Activated T-cell treated with anti-CD3 and anti-CD28 coated beads, Interleukin-2, amount 50 U/mL, for 4 hours (primary cell): ENCODE results near the gene XRN2. TPM values are rescaled to one million over a fixed set of nuclear protein-coding genes. Genes with fewer than 3 reads are reported as not detected.

Source experiments
- ATAC-seq, 2 donors: fragments of 200-7000 bp; cut with Tn5 transposase; one replicate each; pipeline ENCODE4 v1.10.0; 2021
- DNase-seq: peaks from one replicate; pipeline ENCODE4 v3.0.0-alpha.2; 2020
- H3K27me3 Mint-ChIP-seq: one replicate; pipeline ENCODE4 v1.8.0; 2021; ENCODE audit warnings: low read depth, mixed read lengths
- H3K36me3 Mint-ChIP-seq: one replicate; pipeline ENCODE4 v1.8.0; 2022; ENCODE audit warnings: mixed read lengths; ENCODE audit not compliant: insufficient read depth
- H3K4me1 Mint-ChIP-seq: one replicate; pipeline ENCODE4 v1.8.0; 2021; ENCODE audit warnings: low read depth, mixed read lengths
- H3K4me3 Mint-ChIP-seq: one replicate; pipeline ENCODE4 v1.8.0; 2021; ENCODE audit warnings: mild to moderate bottlenecking, moderate library complexity, mixed read lengths
- H3K9me3 Mint-ChIP-seq: one replicate; pipeline ENCODE4 v1.8.0; 2021; ENCODE audit warnings: mixed read lengths
- total RNA-seq, 3 donors: library from RNA; stranded (reverse); gene quantifications; one replicate each; pipeline ENCODE4 v1.2.1, GENCODE V29; 2021

The XRN2 gene
- total RNA-seq, 3 donors from 2014 or later, result 96.9 to 109 (median 107) TPM

DNA sequence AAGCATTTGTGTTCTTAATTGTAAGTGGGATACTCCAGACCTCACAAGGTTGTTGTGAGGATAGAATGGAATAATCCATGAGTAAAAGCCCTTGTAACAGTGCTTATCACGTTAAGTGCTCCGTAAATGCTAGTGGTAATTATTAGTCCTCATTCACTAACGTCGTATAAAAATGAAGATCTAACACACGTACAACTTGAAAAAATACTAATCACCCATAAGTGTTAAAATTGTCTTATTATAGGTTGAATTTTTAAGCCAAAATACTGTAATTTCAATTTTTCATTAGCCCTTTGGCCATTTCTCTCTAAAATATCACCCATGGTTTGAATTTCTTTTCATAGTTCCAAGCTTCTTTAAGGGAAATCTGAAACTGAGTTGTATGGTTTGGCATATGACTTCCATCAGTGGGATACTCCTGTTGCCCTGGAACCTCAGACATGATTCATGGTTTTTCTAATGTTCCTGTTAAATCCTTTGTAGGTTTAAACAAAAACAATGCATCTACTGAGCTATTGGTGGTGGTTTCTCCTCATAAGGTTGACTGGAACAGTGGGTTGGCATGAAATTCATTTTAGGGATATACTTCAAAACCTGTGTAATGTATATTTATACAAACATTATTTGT is 19.1 kb downstream of the XRN2 start:
- Mint-ChIP-seq H3K27me3 (no peaks in the 10 kb centered on the region), H3K36me3 (peaks cover 36% of the 10 kb centered on the region), H3K9me3 (peaks cover 16% of the 10 kb centered on the region), H3K4me3 (no peak overlapping the region), H3K4me1 (peaks cover 73% of the 10 kb centered on the region)
- ATAC-seq (no peak), DNase-seq (no peak)

DNA sequence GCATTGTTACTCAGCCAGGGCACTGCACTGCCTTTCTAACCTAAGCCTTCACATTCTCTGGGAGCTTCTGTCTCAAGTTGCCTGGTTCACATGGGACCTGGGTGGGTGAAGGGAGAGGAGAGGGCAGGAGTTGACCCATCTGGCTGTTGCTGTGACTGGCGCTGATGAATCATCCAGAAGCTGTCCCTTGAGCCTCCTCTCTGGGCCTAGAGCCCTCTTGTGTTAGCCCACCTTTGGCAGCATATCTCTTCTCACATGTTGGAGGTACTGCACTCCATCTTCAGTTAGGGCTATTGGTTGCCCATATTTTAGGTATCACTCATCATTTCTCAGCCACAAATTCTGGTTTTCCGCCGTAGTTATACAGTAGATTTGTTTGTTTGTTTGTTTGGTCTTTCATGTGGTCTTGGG is 19.8 kb downstream of the XRN2 start:
- DNase-seq (no peak), ATAC-seq (peak in 1 of 2 donors; percentile 41)
- H3K9me3 Mint-ChIP-seq, result peaks cover 16% of the 10 kb centered on the region
- H3K27me3 Mint-ChIP-seq, result no peaks in the 10 kb centered on the region
- peaks cover 34% of the 10 kb centered on the region for H3K36me3 Mint-ChIP-seq
- peaks cover 68% of the 10 kb centered on the region for H3K4me1 Mint-ChIP-seq
- H3K4me3 Mint-ChIP-seq, result no peak overlapping the region

DNA sequence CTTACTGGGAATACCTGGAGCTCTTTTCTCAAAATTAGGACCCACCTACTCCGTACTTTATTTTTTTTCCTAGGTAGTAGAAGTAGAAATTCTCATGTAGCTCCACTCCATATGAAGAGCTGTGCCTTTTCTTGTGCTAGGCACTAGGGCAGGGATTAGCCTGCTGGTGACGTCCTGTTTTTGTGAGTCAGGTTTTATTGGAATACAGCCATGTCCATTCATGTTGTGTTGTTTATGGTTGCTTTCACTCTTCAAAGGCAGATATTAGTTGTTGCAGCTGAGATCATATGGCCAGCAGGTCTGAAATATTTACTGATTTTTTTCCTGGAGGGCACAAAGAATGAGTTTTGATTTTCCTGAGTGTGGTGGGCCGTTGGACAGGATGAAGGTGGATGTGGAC is 20.5 kb downstream of the XRN2 start:
- Mint-ChIP-seq H3K4me1 (peaks cover 67% of the 10 kb centered on the region), H3K4me3 (peak overlapping the region; percentile 15), H3K36me3 (peaks cover 38% of the 10 kb centered on the region), H3K9me3 (peaks cover 14% of the 10 kb centered on the region), H3K27me3 (no peaks in the 10 kb centered on the region)
- ATAC-seq (no peak), DNase-seq (no peak)

DNA sequence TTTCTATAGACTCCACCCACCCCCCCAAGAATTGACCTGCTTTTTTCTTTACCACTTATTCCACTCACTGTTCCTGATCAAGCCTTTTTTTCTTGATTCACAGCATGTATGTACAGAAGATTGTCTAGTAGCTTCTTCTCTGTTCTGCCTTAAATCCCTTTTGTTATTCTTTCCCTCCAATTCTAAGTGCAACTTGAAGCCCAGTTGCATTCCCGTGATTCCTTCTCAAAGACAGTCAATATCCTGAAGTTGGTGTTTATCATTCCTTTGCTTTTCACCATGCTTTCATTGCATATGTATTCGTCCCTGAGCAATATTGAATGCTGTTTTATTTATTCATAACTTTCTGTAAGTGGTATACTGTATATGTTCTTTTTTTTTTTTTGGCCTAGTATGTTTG is 21.0 kb downstream of the XRN2 start:
- peak overlapping the region; percentile 15 for H3K4me3 Mint-ChIP-seq
- peaks cover 38% of the 10 kb centered on the region for H3K36me3 Mint-ChIP-seq

DNA sequence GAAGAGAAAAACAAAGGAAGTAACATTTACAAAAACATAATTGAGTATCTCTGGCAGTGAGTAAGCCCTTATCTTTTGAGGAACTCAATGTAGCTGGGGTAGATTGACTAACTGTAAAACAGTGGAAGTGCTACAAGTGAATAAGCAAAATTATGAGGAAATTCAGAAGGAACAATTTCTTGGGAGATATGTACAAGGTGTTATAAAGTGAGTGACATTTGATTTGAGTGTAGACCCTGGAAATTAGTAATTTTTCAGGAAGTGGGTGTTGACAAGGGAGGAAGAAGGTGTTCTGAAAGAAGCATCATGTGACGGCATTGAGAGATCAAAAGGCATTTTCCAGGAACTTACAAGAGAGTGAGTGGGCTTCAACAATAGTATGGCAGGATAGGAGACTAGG is 22.2 kb downstream of the XRN2 start:
- Mint-ChIP-seq H3K9me3 (peaks cover 9% of the 10 kb centered on the region), H3K36me3 (peaks cover 39% of the 10 kb centered on the region), H3K4me3 (peak overlapping the region; percentile 42), H3K4me1 (peaks cover 63% of the 10 kb centered on the region), H3K27me3 (no peaks in the 10 kb centered on the region)
- DNase-seq (no peak), ATAC-seq (peak in 1 of 2 donors; percentile 32)

More for the DNA sequence above, 21.0 kb downstream of the XRN2 start:
- H3K9me3 Mint-ChIP-seq, result peaks cover 9% of the 10 kb centered on the region
- no peak for ATAC-seq
- no peaks in the 10 kb centered on the region for H3K27me3 Mint-ChIP-seq
- no peak for DNase-seq
- H3K4me1 Mint-ChIP-seq, result peaks cover 63% of the 10 kb centered on the region

DNA sequence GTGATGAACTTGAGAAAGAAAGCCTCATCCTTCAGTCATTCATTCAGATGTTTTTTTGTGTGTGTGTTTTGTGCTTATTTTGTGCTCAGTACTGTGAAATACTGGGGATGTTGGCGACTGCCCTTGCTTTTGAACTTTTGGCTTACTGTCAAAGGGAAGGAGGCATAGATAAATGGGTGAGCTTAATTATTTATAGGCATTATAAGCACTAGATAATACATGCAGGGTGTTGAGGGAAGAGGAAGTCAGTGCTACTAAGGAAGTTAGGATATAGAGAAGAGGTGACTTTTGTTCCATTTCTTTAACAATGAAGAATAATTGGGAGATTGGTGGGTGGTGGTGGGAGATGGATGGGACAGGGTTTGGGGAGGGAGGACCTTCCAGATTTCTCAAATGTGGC is 23.6 kb downstream of the XRN2 start:
- Mint-ChIP-seq H3K4me3 (no peak overlapping the region), H3K27me3 (no peaks in the 10 kb centered on the region), H3K9me3 (peaks cover 6% of the 10 kb centered on the region), H3K4me1 (peaks cover 56% of the 10 kb centered on the region), H3K36me3 (peaks cover 35% of the 10 kb centered on the region)
- ATAC-seq, result no peak
- DNase-seq, result no peak

DNA sequence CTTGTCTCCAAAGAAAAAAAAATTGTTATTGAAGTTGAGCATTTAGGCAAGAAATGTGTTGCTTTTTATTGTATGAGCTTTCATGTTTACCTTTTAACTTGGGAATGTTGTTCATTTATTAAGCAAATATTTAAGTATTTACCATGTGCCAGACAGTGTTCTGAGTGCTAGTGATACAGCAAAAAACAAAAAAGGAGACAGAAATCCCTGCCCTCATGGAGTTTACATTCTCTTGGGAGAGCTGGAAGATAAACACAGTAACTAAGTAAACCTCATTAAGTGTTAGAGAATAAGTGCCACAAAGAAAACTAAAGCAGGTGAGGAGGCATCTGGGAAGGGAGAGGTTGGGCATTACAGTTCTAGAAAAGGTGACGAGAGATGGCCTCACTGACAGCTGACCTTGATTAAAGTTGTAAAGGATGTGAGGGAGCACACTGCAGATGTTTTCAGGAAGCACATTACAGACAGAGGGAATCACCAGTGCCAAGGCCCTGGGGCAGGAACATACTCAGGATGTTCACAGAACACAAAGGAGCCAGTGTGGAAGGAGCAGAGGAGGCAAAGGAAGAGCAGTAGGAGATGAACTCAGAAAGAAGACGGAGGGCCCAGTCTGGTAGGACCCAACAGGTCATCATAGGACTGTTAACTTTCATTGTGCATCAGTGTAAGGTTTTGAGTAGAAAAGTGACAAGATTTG is 33.5 kb downstream of the XRN2 start:
- no peak for ATAC-seq
- H3K27me3 Mint-ChIP-seq, result no peaks in the 10 kb centered on the region
- H3K36me3 Mint-ChIP-seq, result peaks cover 74% of the 10 kb centered on the region

DNA sequence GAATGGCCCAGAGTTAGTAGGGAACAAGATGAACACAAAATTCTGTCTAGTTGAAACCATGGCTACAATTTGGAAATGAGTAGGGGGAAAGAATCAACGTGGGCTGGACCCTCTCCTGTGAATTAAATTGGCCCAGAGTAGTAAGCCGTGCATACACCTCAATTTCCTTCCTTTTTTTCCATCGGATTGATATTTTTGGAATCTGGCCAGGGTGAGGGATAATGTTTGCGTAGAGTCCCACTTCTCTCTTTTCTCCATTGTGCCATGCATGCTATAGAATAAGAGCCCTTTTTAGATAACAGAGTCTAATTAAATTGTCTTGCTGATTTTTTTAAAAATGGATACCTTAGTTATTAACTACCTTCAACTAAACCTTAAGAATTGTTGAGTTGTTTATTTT is 35.2 kb downstream of the XRN2 start:
- Mint-ChIP-seq H3K27me3 (no peaks in the 10 kb centered on the region), H3K9me3 (no peaks in the 10 kb centered on the region), H3K36me3 (peaks cover 68% of the 10 kb centered on the region), H3K4me1 (peaks cover 4% of the 10 kb centered on the region), H3K4me3 (no peak overlapping the region)
- DNase-seq (no peak), ATAC-seq (no peak)

More for the DNA sequence above, 33.5 kb downstream of the XRN2 start:
- DNase-seq, result no peak
- H3K4me3 Mint-ChIP-seq, result no peak overlapping the region
- peaks cover 4% of the 10 kb centered on the region for H3K4me1 Mint-ChIP-seq
- no peaks in the 10 kb centered on the region for H3K9me3 Mint-ChIP-seq

DNA sequence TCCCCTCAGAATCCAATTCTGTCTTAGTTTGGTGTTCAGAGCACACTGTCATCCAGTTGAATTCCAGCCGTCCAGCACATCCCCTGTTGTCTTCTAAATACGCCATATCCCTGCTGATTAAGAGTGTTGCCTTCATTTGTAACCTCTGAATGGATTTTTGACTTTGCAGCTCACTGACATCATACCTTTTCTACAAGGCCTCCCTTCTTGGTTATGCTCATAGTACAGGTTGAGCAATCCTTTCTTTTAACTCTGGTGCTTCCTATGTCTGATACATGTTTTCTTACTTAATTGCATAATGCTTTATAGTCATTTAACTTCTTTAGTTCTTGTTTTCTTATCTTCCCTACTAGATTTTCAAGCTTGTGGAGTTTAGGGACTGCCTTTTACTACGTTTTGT is 36.4 kb downstream of the XRN2 start:
- peaks cover 62% of the 10 kb centered on the region for H3K36me3 Mint-ChIP-seq
- H3K9me3 Mint-ChIP-seq, result no peaks in the 10 kb centered on the region
- no peak overlapping the region for H3K4me3 Mint-ChIP-seq
- no peaks in the 10 kb centered on the region for H3K27me3 Mint-ChIP-seq
- ATAC-seq (no peak), DNase-seq (no peak)
- H3K4me1 Mint-ChIP-seq, result peaks cover 4% of the 10 kb centered on the region

DNA sequence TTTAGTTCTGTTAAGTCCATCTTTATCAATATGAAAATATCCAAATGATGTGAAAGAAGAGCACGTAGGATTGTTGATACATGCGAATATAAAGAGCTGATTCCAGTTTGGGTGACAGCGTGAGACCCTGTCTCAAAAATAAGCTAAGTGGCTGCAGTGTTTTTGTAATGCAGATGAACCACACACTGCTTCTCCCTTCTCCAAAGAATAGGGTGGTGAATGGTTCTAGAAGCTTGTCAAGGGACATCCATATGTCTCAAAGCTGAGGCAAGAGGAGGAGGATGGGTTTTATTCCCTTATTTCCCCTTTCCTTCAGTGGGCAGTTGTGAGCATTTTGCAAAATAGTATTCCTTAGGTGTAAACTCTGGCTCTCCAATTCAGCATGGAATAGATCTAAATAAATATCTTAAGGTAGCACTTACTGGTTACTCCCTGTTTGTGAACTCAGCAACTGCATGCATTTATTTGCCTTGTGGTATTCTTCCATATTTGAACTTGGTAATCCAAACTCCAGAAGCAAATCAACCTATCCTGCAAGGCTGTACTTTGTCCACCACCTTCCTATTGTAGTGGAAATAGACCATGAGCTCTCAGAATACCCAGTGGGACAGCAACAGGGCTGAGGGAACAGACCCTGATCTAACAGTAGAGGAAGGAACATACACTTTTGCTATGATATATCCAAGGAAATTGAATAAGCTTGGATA is 38.0 kb downstream of the XRN2 start:
- DNase-seq (no peak), ATAC-seq (no peak)
- Mint-ChIP-seq H3K36me3 (peaks cover 53% of the 10 kb centered on the region), H3K27me3 (no peaks in the 10 kb centered on the region), H3K9me3 (no peaks in the 10 kb centered on the region), H3K4me1 (peaks cover 2% of the 10 kb centered on the region), H3K4me3 (no peak overlapping the region)

DNA sequence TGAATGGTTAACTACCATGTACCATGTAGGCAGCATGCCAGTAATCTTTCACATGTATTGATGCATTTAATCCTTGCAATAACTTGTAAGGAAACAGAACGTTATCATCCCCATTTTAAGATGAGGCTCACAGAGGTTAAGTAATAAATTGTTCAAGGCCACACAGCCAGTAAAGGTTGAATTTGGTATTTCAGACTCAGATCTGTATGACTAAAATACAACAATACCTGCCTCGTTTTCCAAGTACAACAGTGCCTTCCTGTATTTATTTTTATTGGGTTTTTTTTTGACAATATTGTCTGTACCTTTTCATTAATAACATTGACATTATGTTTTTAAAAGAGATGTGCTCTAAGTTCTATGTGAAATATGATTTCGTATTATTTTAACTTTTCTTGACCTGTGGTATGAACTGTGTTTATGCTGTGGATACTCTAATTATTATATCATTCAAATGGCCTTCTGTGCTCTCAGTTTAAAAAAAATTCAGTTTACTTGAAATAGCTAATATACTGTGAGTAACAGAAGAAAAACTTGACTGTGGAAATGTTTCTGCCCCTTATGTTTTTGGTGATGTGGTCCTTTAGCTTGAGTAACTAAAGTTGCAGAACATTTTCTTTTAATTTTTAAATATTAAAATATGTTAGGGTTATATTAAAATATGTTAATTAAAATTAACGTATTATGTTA is 39.7 kb downstream of the XRN2 start:
- H3K36me3 Mint-ChIP-seq, result peaks cover 47% of the 10 kb centered on the region

DNA sequence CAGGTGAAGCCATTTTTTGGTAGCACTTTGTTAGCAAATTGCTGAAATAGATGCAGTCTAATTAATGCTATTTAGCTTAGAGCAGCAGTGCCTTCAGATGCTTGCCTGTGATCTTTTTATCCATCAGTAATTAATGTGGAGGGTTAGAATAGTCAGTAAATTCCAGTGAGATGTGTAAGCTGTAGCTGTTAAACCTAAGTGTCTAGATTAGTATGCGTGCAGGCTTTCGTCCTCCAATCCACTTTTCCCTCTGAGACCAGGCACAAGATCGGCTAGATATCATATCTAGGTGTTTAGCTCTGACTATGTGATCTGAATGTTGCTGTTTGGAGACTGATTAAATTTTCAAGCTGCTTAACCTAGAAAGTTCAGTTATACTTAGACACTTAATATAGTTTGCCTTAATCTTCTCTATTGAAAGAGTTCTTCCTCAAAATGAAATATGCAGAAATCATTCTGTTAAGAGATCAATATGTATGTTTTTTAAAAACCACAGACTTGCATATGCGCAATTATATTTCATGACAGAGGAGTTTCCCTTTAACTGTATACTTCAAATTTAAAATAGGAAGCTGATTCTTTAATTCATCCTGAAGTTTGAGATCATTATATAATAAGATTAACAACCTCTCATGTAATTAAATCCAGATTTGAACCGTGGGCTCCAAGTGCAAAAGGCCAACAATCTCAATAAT is 41.2 kb downstream of the XRN2 start:
- Mint-ChIP-seq H3K27me3 (no peaks in the 10 kb centered on the region), H3K4me3 (no peak overlapping the region), H3K4me1 (no peaks in the 10 kb centered on the region), H3K36me3 (peaks cover 55% of the 10 kb centered on the region), H3K9me3 (no peaks in the 10 kb centered on the region)
- no peak for DNase-seq
- ATAC-seq, result no peak

More for the DNA sequence above, 39.7 kb downstream of the XRN2 start:
- Mint-ChIP-seq H3K27me3 (no peaks in the 10 kb centered on the region), H3K4me1 (no peaks in the 10 kb centered on the region), H3K4me3 (no peak overlapping the region), H3K9me3 (no peaks in the 10 kb centered on the region)
- ATAC-seq (no peak), DNase-seq (no peak)

DNA sequence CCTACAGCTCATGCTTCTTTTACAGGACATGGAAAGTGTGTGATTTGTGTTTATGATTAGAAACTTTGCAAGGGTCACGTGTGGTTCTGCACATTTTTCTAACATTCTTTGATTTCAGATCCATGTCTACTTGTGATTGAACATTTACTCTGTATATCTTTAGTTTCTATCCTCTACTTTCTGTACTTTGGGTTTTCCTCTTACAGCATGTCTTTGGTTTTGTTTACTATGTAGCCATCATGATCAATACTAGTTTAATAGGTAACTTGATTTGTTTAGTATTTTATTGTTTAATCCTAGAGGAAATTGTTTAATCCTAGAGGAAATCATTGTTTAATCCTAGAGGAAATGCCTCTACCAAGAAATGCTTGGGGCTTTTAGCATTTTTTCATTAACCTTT is 41.8 kb downstream of the XRN2 start:
- Mint-ChIP-seq H3K36me3 (peaks cover 50% of the 10 kb centered on the region), H3K4me1 (no peaks in the 10 kb centered on the region), H3K4me3 (no peak overlapping the region), H3K27me3 (no peaks in the 10 kb centered on the region), H3K9me3 (no peaks in the 10 kb centered on the region)
- ATAC-seq (no peak), DNase-seq (no peak)

DNA sequence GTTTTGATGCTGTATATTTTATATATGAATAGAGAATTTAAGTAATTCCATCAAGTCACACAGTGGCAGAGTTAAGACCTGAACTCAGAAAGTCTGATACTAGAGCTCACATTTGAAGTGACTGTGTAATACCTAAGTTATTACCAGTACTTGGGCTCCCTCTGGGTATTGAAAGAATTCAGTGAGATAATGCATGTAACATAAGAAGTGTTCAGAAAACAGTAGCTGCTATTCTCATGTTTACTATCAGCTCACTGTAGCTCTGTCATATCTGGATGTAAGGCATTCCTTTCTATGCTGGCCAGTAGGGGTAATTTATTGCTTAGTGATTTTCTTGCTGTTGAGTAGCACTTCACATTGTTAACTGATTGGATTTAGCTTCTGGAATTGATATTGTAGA is 49.6 kb downstream of the XRN2 start:
- no peaks in the 10 kb centered on the region for H3K27me3 Mint-ChIP-seq
- H3K4me3 Mint-ChIP-seq, result no peak overlapping the region
- peaks cover 21% of the 10 kb centered on the region for H3K36me3 Mint-ChIP-seq

More for the DNA sequence above, 49.6 kb downstream of the XRN2 start:
- Mint-ChIP-seq H3K4me1 (no peaks in the 10 kb centered on the region), H3K9me3 (no peaks in the 10 kb centered on the region)
- no peak for DNase-seq
- no peak for ATAC-seq
